CD4-positive, alpha-beta T cell (primary cell): ENCODE results near the gene ADARB2. TPM values are rescaled to one million over a fixed set of nuclear protein-coding genes. Genes with fewer than 3 reads are reported as not detected.
"Not testable (repeated sequence)": the region's sequence is repeated elsewhere in the genome, so short reads cannot be mapped to it uniquely, and the experiment has no call there.

Experiments used
- ATAC-seq: fragments of 200-7000 bp; cut with Tn5 transposase; one replicate; pipeline ENCODE4 v1.10.0; 2022; ENCODE audit warnings: mild to moderate bottlenecking; ENCODE audit not compliant: poor library complexity
- CTCF ChIA-PET: fragments of 350-600 bp; sonication (Branson Sonifier 250); formaldehyde crosslinking; loops from one replicate; lab custom pipeline; 2021; ENCODE audit warnings: antibody characterized with exemption, inconsistent platforms; lab: Charles Lee
- POLR2A ChIA-PET: fragments of 350-600 bp; sonication (Branson Sonifier 250); formaldehyde crosslinking; loops from one replicate; lab custom pipeline; 2021; ENCODE audit warnings: antibody characterized with exemption, inconsistent platforms; lab: Charles Lee
- DNase-seq, 14 experiments: peaks; one replicate each; pipeline ENCODE4 v3.0.0-alpha.2; 2013 to 2020; ENCODE audit warnings: mixed read lengths in 2 of 14
- H3K27ac ChIP-seq, 2 donors: one replicate each; pipeline versions ENCODE4 v1.5.1 to v1.7.0; 2013; ENCODE audit warnings: low read length in 2 of 2, low read depth in 1 of 2, mild to moderate bottlenecking in 1 of 2
- H3K27me3 ChIP-seq, 2 experiments: 1 replicate in 1 of 2; 2 replicates in 1 of 2; pipeline versions ENCODE4 v1.6.1 to v1.7.0; 2013; ENCODE audit warnings: low read length in 2 of 2, control low read depth in 1 of 2, mild to moderate bottlenecking in 1 of 2, moderate library complexity in 1 of 2; ENCODE audit not compliant: insufficient read depth in 2 of 2, control insufficient read depth in 1 of 2
- H3K36me3 ChIP-seq: one replicate; pipeline ENCODE4 v1.6.1; 2013; ENCODE audit warnings: low read length, control low read depth; ENCODE audit not compliant: insufficient read depth
- H3K4me1 ChIP-seq: one replicate; pipeline ENCODE4 v1.6.1; 2013; ENCODE audit warnings: low read length, control low read depth; ENCODE audit not compliant: insufficient read depth
- H3K4me3 ChIP-seq: one replicate; pipeline ENCODE4 v1.5.1; 2013; ENCODE audit warnings: mild to moderate bottlenecking, low read length, moderate library complexity
- H3K9me3 ChIP-seq, 2 experiments: 1 replicate in 1 of 2; 2 replicates in 1 of 2; pipeline versions ENCODE4 v1.6.1 to v1.7.0; 2013; ENCODE audit warnings: low read length in 2 of 2, mild to moderate bottlenecking in 2 of 2, control low read depth in 1 of 2, moderate library complexity in 1 of 2; ENCODE audit not compliant: control insufficient read depth in 1 of 2, insufficient read depth in 1 of 2
- H3K27ac Mint-ChIP-seq: one replicate; pipeline ENCODE4 v1.8.0; 2020; ENCODE audit warnings: mixed read lengths
- H3K27me3 Mint-ChIP-seq: one replicate; pipeline ENCODE4 v1.8.0; 2021; ENCODE audit warnings: mixed read lengths
- H3K36me3 Mint-ChIP-seq: one replicate; pipeline ENCODE4 v1.8.0; 2021; ENCODE audit warnings: low read depth, mixed read lengths
- H3K4me1 Mint-ChIP-seq: one replicate; pipeline ENCODE4 v1.8.0; 2021; ENCODE audit warnings: low read depth, mixed read lengths
- H3K4me3 Mint-ChIP-seq: one replicate; pipeline ENCODE4 v1.8.0; 2020; ENCODE audit warnings: mild to moderate bottlenecking, mixed read lengths
- H3K9me3 Mint-ChIP-seq: one replicate; pipeline ENCODE4 v1.8.0; 2020; ENCODE audit warnings: mixed read lengths
- intact Hi-C, 2 experiments: fragments of 100-400 bp; cut with DNase I in 1 of 2; cut with micrococcal nuclease in 1 of 2; formaldehyde crosslinking; loops; one replicate each; pipeline versions ENCODE4 v1.15.1 to v1.9.0; 2023 to 2025; cut with DNase I, micrococcal nuclease
- total RNA-seq, 174 experiments: library from RNA in 2 of 174; stranded (reverse) in 2 of 174; gene quantifications; one replicate each; pipeline ENCODE4 v1.2.3 and lab custom pipeline; 2021 to 2026
- TF ChIP-seq, protein P1 (sequence below): fragments of 200-600 bp; IDR thresholded peaks from one replicate; pipeline ENCODE4 v1.8.0; 2022; ENCODE audit warnings: antibody characterized with exemption, mild to moderate bottlenecking

The ADARB2 gene
- total RNA-seq, 2 experiments from 2014 or later: 0.14 TPM; not detected in 1

DNA sequence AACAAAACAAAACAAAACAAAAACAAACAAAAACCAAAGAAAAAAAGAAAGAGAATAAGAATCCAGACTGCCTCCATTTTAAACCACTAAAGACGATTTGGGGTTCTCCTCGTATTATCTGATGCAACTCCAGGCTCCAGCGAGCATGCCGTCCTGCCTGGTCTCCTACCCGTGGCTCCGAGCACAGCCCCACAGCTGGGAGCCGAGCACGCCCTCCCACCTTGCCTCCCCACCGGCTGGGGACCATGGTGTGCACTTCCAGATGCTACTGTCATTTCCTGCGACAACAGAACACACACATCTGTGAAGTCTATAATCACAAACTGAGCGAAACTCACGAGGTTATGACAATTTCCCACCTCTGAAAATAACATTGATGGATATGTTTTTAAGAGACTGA is 113.1 kb downstream of the ADARB2 start:
- Mint-ChIP-seq H3K36me3 (no peaks in the 10 kb centered on the region), H3K27me3 (no peaks in the 10 kb centered on the region), H3K4me1 (no peaks in the 10 kb centered on the region), H3K4me3 (no peak overlapping the region), H3K27ac (no peak overlapping the region), H3K9me3 (no peaks in the 10 kb centered on the region)
- no peaks in the 10 kb centered on the region for H3K4me1 ChIP-seq
- DNase-seq (no peak), ATAC-seq (no peak)
- H3K4me3 ChIP-seq: no peak overlapping the region
- no peaks in the 10 kb centered on the region for H3K27me3 ChIP-seq
- TF ChIP-seq, protein P1, sequence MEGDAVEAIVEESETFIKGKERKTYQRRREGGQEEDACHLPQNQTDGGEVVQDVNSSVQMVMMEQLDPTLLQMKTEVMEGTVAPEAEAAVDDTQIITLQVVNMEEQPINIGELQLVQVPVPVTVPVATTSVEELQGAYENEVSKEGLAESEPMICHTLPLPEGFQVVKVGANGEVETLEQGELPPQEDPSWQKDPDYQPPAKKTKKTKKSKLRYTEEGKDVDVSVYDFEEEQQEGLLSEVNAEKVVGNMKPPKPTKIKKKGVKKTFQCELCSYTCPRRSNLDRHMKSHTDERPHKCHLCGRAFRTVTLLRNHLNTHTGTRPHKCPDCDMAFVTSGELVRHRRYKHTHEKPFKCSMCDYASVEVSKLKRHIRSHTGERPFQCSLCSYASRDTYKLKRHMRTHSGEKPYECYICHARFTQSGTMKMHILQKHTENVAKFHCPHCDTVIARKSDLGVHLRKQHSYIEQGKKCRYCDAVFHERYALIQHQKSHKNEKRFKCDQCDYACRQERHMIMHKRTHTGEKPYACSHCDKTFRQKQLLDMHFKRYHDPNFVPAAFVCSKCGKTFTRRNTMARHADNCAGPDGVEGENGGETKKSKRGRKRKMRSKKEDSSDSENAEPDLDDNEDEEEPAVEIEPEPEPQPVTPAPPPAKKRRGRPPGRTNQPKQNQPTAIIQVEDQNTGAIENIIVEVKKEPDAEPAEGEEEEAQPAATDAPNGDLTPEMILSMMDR: no peak
- ChIA-PET POLR2A (no interaction called here), CTCF (no interaction called here)
- H3K9me3 ChIP-seq: peaks cover 0 to 4% of the 10 kb centered on the region in 2 experiments
- intact Hi-C loops: no loop called here
- no peaks in the 10 kb centered on the region for H3K36me3 ChIP-seq
- no peak overlapping the region for H3K27ac ChIP-seq

DNA sequence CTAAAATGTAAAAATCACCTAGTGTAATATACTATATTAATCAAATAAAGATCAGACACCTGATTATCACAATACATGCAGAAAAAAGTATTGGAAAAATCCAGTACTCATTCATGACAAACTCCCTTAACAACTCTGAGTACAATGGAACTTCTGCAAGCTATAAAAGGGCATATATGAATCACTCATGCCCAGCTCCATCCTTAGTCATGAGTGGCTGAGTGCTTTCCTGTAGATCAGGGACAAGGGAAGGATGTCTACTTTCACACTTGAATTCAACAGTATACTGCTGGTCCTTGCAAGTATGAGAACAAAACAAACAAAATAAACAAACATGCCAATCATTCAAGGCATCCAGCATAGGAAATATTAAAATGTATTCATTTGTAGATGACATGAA is 116.5 kb downstream of the ADARB2 start:
- Histone ChIP-seq H3K9me3 (peaks cover 0 to 3% of the 10 kb centered on the region in 2 experiments), H3K36me3 (no peaks in the 10 kb centered on the region), H3K4me1 (no peaks in the 10 kb centered on the region), H3K4me3 (no peak overlapping the region), H3K27me3 (no peaks in the 10 kb centered on the region), H3K27ac (no peak overlapping the region)
- Mint-ChIP-seq H3K9me3 (no peaks in the 10 kb centered on the region), H3K36me3 (no peaks in the 10 kb centered on the region), H3K27me3 (no peaks in the 10 kb centered on the region), H3K4me1 (no peaks in the 10 kb centered on the region), H3K27ac (no peak overlapping the region), H3K4me3 (no peak overlapping the region)
- TF ChIP-seq, protein P1: no peak
- no peak for DNase-seq
- ChIA-PET CTCF (no interaction called here), POLR2A (no interaction called here)
- intact Hi-C loops: no loop called here
- ATAC-seq: no peak

DNA sequence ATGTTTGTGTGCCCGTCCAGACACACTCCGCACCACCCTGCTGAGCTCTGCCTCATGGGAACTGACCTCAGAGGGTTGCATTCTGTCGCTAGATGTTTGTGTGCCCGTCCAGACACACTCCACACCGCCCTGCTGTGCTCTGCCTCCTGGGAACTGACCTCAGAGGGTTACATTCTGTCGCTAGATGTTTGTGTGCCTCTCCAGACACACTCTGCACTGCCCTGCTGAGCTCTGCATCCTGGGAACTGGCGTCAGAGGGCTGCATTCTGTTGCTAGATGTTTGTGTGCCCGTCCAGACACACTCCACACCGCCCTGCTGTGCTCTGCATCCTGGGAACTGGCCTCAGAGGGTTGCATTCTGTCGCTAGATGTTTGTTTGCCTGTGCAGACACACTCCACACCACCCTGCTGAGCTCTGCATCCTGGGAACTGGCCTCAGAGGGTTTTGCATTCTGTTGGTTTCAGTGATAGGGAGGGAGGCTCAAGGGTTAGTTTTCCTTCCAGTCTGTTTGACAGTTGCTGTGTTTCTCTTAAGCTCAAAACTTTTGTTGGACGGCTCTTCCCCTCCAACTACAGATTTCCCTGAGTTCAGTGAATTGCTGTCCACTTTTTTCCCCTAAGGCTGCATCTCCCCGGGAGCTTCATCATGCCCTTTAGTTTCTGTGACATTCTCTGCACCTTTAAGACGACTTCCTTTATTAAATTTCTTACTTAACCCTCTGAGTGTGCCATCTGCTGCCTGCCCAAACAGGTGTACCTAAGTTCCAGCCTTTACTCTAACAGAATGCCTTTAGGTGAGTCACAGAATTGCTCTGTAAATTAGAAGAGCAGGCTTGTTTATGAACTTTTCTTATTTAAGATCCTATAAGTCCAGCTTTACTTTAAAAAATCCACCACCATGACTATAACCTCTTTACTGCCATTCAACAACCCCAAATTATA is 119.7 kb downstream of the ADARB2 start:
- H3K27ac Mint-ChIP-seq, H3K4me1 ChIP-seq, ATAC-seq, DNase-seq, intact Hi-C loops, POLR2A ChIA-PET, H3K9me3 Mint-ChIP-seq, H3K4me3 ChIP-seq, H3K4me3 Mint-ChIP-seq, H3K27me3 ChIP-seq, H3K36me3 ChIP-seq, H3K27me3 Mint-ChIP-seq, H3K27ac ChIP-seq, H3K4me1 Mint-ChIP-seq, H3K36me3 Mint-ChIP-seq, CTCF ChIA-PET, H3K9me3 ChIP-seq: not testable (repeated sequence)

DNA sequence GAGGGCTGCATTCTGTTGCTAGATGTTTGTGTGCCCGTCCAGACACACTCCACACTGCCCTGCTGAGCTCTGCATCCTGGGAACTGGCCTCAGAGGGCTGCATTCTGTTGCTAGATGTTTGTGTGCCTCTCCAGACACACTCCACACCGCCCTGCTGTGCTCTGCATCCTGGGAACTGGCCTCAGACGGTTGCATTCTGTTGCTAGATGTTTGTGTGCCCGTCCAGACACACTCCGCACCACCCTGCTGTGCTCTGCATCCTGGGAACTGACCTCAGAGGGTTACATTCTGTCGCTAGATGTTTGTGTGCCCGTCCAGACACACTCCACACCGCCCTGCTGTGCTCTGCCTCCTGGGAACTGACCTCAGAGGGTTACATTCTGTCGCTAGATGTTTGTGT is 120.6 kb downstream of the ADARB2 start:
- CTCF ChIA-PET, DNase-seq, H3K27ac ChIP-seq, H3K4me1 Mint-ChIP-seq, POLR2A ChIA-PET, H3K4me1 ChIP-seq, ATAC-seq, H3K4me3 ChIP-seq, H3K36me3 ChIP-seq, intact Hi-C loops, H3K9me3 ChIP-seq, H3K27me3 ChIP-seq, H3K4me3 Mint-ChIP-seq, H3K36me3 Mint-ChIP-seq, H3K9me3 Mint-ChIP-seq, H3K27ac Mint-ChIP-seq: not testable (repeated sequence)
- H3K27me3 Mint-ChIP-seq: peaks cover 12% of the 10 kb centered on the region
